HepG2 (cell line): ENCODE results near the gene PCBP1. TPM values are rescaled to one million over a fixed set of nuclear protein-coding genes. Genes with fewer than 3 reads are reported as not detected.
"Not testable (repeated sequence)": the region's sequence is repeated elsewhere in the genome, so short reads cannot be mapped to it uniquely, and the experiment has no call there.

Source experiments
- ATAC-seq: fragments of 200-7000 bp; cut with Tn5 transposase; 3 replicates; pipeline ENCODE4 v1.9.1; 2020; ENCODE audit warnings: mild to moderate bottlenecking, moderate library complexity
- BruUV-seq: library from RNA; stranded (reverse); fragments of 400-500 nt; replicated peaks from 2 replicates; lab custom pipeline; 2021; lab: Mats Ljungman, UMichigan
- CTCF ChIA-PET: fragments of 300-600 bp; formaldehyde crosslinking; extraction: SDS; loops from one replicate; lab custom pipeline; 2021; ENCODE audit warnings: low total read pairs, inconsistent platforms, low intra/inter-chr PET ratio; lab: Yijun Ruan, JAX
- POLR2A ChIA-PET: fragments of 350-600 bp; sonication (Branson Sonifier 250); formaldehyde crosslinking; loops from one replicate; lab custom pipeline; 2020; ENCODE audit warnings: antibody characterized with exemption, inconsistent platforms; lab: Yijun Ruan, JAX
- DNase-seq: peaks from one replicate; pipeline ENCODE4 v3.0.0-alpha.2; 2015; ENCODE audit warnings: low spot score
- FAIRE-seq: peaks from 3 replicates; lab custom pipeline; 2011; peaks lifted over from hg19 to GRCh38; lab: Jason Lieb, UNC
- H2AFZ ChIP-seq: one replicate; pipeline ENCODE4 v1.6.1; 2011; ENCODE audit warnings: low read length, inconsistent platforms
- H3K27ac ChIP-seq: fragments of 300-600 bp; 3 replicates; pipeline ENCODE4 v1.8.0; 2011; ENCODE audit warnings: mixed run types, mild to moderate bottlenecking, mixed read lengths, low read length, inconsistent platforms; ENCODE audit not compliant: insufficient read depth; ENCODE audit errors: extremely low read length
- H3K27me3 ChIP-seq, 2 experiments: fragments of 200-600 bp in 1 of 2; 2 replicates in 1 of 2; 3 replicates in 1 of 2; pipeline versions ENCODE4 v1.6.0 to v1.8.0; 2011; ENCODE audit warnings: low read length in 2 of 2, mild to moderate bottlenecking in 2 of 2, moderate library complexity in 2 of 2, inconsistent platforms in 1 of 2; ENCODE audit not compliant: insufficient read depth in 2 of 2, control insufficient read depth in 1 of 2
- H3K36me3 ChIP-seq, 2 experiments: fragments of 200-600 bp in 1 of 2; replicated peaks in 1 of 2; 2 replicates in 1 of 2; 3 replicates in 1 of 2; pipeline versions ENCODE4 v1.5.1 to v1.8.0; 2011; ENCODE audit warnings: low read length in 2 of 2, inconsistent platforms in 1 of 2; ENCODE audit not compliant: insufficient read depth in 2 of 2, control insufficient read depth in 1 of 2
- H3K4me1 ChIP-seq: 2 replicates; pipeline ENCODE4 v1.5.1; 2012; ENCODE audit warnings: low read length, inconsistent platforms; ENCODE audit not compliant: insufficient read depth
- H3K4me2 ChIP-seq: 2 replicates; pipeline ENCODE4 v1.6.0; 2011; ENCODE audit warnings: low read depth, low read length, inconsistent platforms
- H3K4me3 ChIP-seq, 3 experiments: fragments of 200-600 bp in 1 of 3; sonication (generic), shearing (Covaris generic) in 1 of 3; replicated peaks in 1 of 3; 2 replicates each; pipeline ENCODE4 v1.5.1; 2011 to 2016; ENCODE audit warnings: low read length in 3 of 3, inconsistent platforms in 2 of 3, low read depth in 2 of 3, mild to moderate bottlenecking in 2 of 3, control low read depth in 1 of 3, mixed read lengths in 1 of 3; ENCODE audit not compliant: insufficient read depth in 1 of 3
- H3K79me2 ChIP-seq: one replicate; pipeline ENCODE4 v1.6.1; 2011; ENCODE audit warnings: low read length, inconsistent platforms; ENCODE audit not compliant: insufficient read depth
- H3K9ac ChIP-seq: 2 replicates; pipeline ENCODE4 v1.6.0; 2011; ENCODE audit warnings: mild to moderate bottlenecking, low read depth, low read length, inconsistent platforms; ENCODE audit not compliant: insufficient read depth
- H3K9me3 ChIP-seq: 2 replicates; pipeline ENCODE4 v1.5.1; 2012; ENCODE audit warnings: mild to moderate bottlenecking, low read length
- H4K20me1 ChIP-seq: 2 replicates; pipeline ENCODE4 v1.6.0; 2011; ENCODE audit warnings: inconsistent platforms, mild to moderate bottlenecking, low read length, moderate library complexity; ENCODE audit not compliant: insufficient read depth
- FOXP1 ChIP-seq, 2 experiments: fragments of 450-650 bp in 1 of 2; IDR thresholded peaks; 2 replicates each; pipeline ENCODE4 v1.6.1; 2017 to 2018; ENCODE audit warnings: antibody characterized with exemption in 1 of 2
- RBFOX2 ChIP-seq: fragments of 200-400 bp; formaldehyde crosslinking; IDR thresholded peaks from 2 replicates; pipeline ENCODE4 v1.6.1; 2017; ENCODE audit warnings: low read depth, mild to moderate bottlenecking, low read length
- ZNF432 ChIP-seq: sonication (generic); formaldehyde crosslinking; IDR thresholded peaks from 2 replicates; pipeline ENCODE4 v1.5.0; 2020; ENCODE audit warnings: missing genetic modification reagents, mild to moderate bottlenecking, borderline replicate concordance
- WGBS: methylation state at CpG from one replicate; pipeline ENCODE4 v1.1.6; 2017; ENCODE audit warnings: low lambda C conversion rate; 5-methylcytosine and 5-hydroxymethylcytosine counted together
- in situ Hi-C: cut with HindIII; loops from 2 replicates; pipeline ENCODE4 v1.10.0; 2017; ENCODE audit warnings: low pct_unique_long_range_greater_than_20kb; ENCODE audit not compliant: extremely low pct_ligation_motif_present
- intact Hi-C: fragments of 100-400 bp; cut with micrococcal nuclease; formaldehyde crosslinking; loops from one replicate; pipeline ENCODE4 v1.10.0; 2022; ENCODE audit not compliant: unreplicated experiment
- polyA plus RNA-seq, 8 experiments: library from polyadenylated mRNA; depleted of rRNA in 3 of 8; stranded (reverse) in 7 of 8; unstranded in 1 of 8; fragments of >200 nt; fragmentation: Illumina TruSeq in 4 of 8; extraction: Trizol in 4 of 8; gene quantifications; 2 replicates each; pipeline versions ENCODE4 v1.2.1 to v1.2.3, GENCODE V29; 2011 to 2016; ENCODE audit warnings: low read depth in 4 of 8, missing spikeins in 1 of 8, mixed read lengths in 1 of 8; ENCODE audit not compliant: insufficient read depth in 1 of 8
- total RNA-seq, 5 experiments: library from RNA; depleted of rRNA; stranded (reverse); fragments of >200 nt; fragmentation: Illumina TruSeq; extraction: Trizol; gene quantifications; 2 replicates each; pipeline ENCODE4 v1.2.3, GENCODE V29; 2016; ENCODE audit warnings: low read depth in 1 of 5

The PCBP1 gene
- total and polyA plus RNA-seq, 2 of the 13 experiments (the other 11 are each of a cell fraction or from before 2014, with no cell fraction given): 32.0 to 137 TPM

DNA sequence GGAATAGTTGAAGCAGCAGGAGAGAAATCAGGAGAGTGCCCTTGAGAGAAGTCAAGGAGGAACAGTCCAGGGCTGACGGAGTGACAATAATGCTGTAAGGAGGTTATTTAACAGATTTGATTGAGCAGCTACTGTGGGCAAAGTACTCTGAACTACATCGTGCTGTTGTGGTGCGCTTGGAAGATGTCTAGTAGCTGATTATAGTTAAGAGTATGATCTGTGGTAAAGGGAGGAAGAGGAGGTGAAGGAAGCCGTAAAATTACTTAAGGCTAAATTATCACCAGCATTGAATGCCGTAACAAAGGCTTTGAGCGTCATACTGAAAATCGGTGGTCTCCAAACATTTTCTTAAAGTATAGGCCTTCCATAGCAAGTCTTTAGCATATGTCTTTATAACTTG, 4.5 kb downstream of the PCBP1 start:
- H3K79me2 ChIP-seq: peaks cover 25% of the 10 kb centered on the region
- H2AFZ ChIP-seq: no peak overlapping the region
- no peak for ATAC-seq
- no peak overlapping the region for H3K4me3 ChIP-seq
- no peak for FAIRE-seq
- intact Hi-C loops (no loop called here), in situ Hi-C loops (no loop called here)
- no peak overlapping the region for H3K9ac ChIP-seq
- H3K36me3 ChIP-seq: 0 out of 5 replicates have a peak, but pooled peaks cover 0 to 1% of the 10 kb centered on the region in 2 experiments
- TF ChIP-seq ZNF432 (CRISPR knock-in tag): no peak
- peak; percentile 20; the same call in 1 of the 2 replicates for TF ChIP-seq RBFOX2
- no peak for DNase-seq
- H3K27ac ChIP-seq: no peak overlapping the region
- no peaks in the 10 kb centered on the region; the same call in 1 of the 2 replicates for H4K20me1 ChIP-seq
- no peaks in the 10 kb centered on the region; a peak in 1 of 5 replicates for H3K27me3 ChIP-seq
- ChIA-PET POLR2A (interaction anchor here (1.1 to 24.7 kb wide), 7 partner anchors 9 to 177 kb away, joined by 3 to 423 read pairs (median 7); partner anchors contain the start of genes C2orf42, MXD1 and PCYOX1), CTCF (no interaction called here)
- no peak overlapping the region for H3K4me2 ChIP-seq
- 94% methylated on average over 7 of the region's 7 CpGs for WGBS
- peaks cover 49% of the 10 kb centered on the region for H3K4me1 ChIP-seq
- H3K9me3 ChIP-seq: no peaks in the 10 kb centered on the region
- no TSS peak for BruUV-seq

DNA sequence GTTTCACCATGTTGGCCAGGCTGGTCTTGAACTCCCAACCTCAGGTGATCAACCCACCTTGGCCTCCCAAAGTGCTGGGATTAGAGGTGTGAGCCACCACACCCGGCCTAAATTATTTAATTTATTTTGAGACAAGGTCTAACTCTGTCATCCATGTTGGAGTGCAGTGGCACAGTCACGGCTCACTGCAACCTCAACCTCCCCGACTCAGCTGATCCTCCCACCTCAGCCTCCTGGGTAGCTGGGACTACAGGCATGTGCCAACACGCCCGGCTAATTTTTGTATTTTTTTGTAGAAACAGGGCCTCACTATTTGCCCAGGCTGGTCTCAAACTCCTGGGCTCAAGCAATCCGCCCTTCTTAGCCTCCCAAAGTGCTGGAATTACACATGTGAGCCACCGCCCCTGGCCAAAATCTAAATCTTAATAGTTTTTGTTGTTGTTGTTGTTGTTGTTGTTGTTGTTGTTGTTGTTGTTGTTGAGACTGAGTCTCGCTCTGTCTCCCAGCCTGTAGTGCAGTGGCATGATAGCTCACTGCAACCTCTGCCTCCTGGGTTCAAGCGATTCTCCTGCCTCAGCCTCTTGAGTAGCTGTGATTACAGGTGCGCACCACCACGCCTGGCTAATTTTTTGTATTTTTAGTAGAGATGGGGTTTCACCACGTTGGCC, 5.4 kb downstream of the PCBP1 start:
- CTCF ChIA-PET; H3K9ac ChIP-seq; intact Hi-C loops; H3K27ac ChIP-seq; in situ Hi-C loops; H3K4me3 ChIP-seq; H3K27me3 ChIP-seq; FAIRE-seq; H4K20me1 ChIP-seq; ATAC-seq; BruUV-seq; DNase-seq; H3K36me3 ChIP-seq; H2AFZ ChIP-seq; H3K4me2 ChIP-seq; H3K9me3 ChIP-seq; TF ChIP-seq FOXP1 (CRISPR knock-in tag; IDR thresholded peaks at IDR 0.05): not testable (repeated sequence)
- H3K4me1 ChIP-seq: peaks cover 50% of the 10 kb centered on the region
- peak; percentile 99 for TF ChIP-seq FOXP1 (IDR thresholded peaks at IDR 0.05)
- POLR2A ChIA-PET: interaction anchor here (2.7 to 14.6 kb wide), 4 partner anchors 10 to 179 kb away, joined by 7 to 423 read pairs (median 64); partner anchors contain the start of gene MXD1
- H3K79me2 ChIP-seq: peaks cover 22% of the 10 kb centered on the region
- 93% methylated on average over 12 of the region's 12 CpGs for WGBS
